CD14-positive monocyte (primary cell): Measurements from ENCODE around the gene ARHGEF6. TPM values are rescaled to one million over a fixed set of nuclear protein-coding genes. Genes with fewer than 3 reads are reported as not detected.

ENCODE experiments used
- DNase-seq, 3 donors: peaks; one replicate each; pipeline ENCODE4 v3.0.0-alpha.2; 2011 to 2022
- H2AFZ ChIP-seq: 2 replicates; pipeline ENCODE4 v1.6.0; 2012; ENCODE audit warnings: mild to moderate bottlenecking, low read depth, low read length, inconsistent platforms; ENCODE audit not compliant: insufficient read depth, poor library complexity, severe bottlenecking
- H3K27ac ChIP-seq, 2 donors: 1 replicate in 1 of 2; 2 replicates in 1 of 2; pipeline ENCODE4 v1.5.1; 2012 to 2013; ENCODE audit warnings: low read length in 2 of 2, control low read depth in 1 of 2, inconsistent platforms in 1 of 2, low read depth in 1 of 2, mild to moderate bottlenecking in 1 of 2
- H3K27me3 ChIP-seq, 2 donors: one replicate each; pipeline versions ENCODE4 v1.6.0 to v1.6.1; 2011 to 2013; ENCODE audit warnings: low read length in 2 of 2; ENCODE audit not compliant: control insufficient read depth in 2 of 2, insufficient read depth in 2 of 2
- H3K36me3 ChIP-seq, 2 donors: replicated peaks in 1 of 2; 1 replicate in 1 of 2; 2 replicates in 1 of 2; pipeline versions ENCODE4 v1.5.1 to v1.6.1; 2012 to 2013; ENCODE audit warnings: low read length in 2 of 2, control low read depth in 1 of 2, inconsistent platforms in 1 of 2, mild to moderate bottlenecking in 1 of 2; ENCODE audit not compliant: insufficient read depth in 2 of 2, control insufficient read depth in 1 of 2
- H3K4me1 ChIP-seq, 2 donors: 1 replicate in 1 of 2; 2 replicates in 1 of 2; pipeline versions ENCODE4 v1.5.1 to v1.6.1; 2012 to 2013; ENCODE audit warnings: low read length in 2 of 2, control low read depth in 1 of 2, inconsistent platforms in 1 of 2, mild to moderate bottlenecking in 1 of 2, moderate library complexity in 1 of 2; ENCODE audit not compliant: insufficient read depth in 2 of 2, control insufficient read depth in 1 of 2
- H3K4me2 ChIP-seq: replicated peaks from 2 replicates; pipeline ENCODE3; 2012; ENCODE audit warnings: low read length, moderate library complexity, mild to moderate bottlenecking; ENCODE audit not compliant: poor library complexity, severe bottlenecking; ENCODE audit errors: extremely low read depth
- H3K4me3 ChIP-seq, 3 experiments: fragments of 200-600 bp in 1 of 3; sonication (generic) in 1 of 3; replicated peaks in 1 of 3; 1 replicate in 2 of 3; 2 replicates in 1 of 3; pipeline ENCODE4 v1.5.1; 2011 to 2013; ENCODE audit warnings: low read length in 3 of 3, mild to moderate bottlenecking in 3 of 3, control low read depth in 2 of 3, low read depth in 2 of 3, inconsistent platforms in 1 of 3, moderate library complexity in 1 of 3
- H3K79me2 ChIP-seq: 2 replicates; pipeline ENCODE4 v1.6.0; 2012; ENCODE audit warnings: mild to moderate bottlenecking, control low read depth, inconsistent platforms, low read length, moderate library complexity; ENCODE audit not compliant: insufficient read depth
- H3K9ac ChIP-seq: 2 replicates; pipeline ENCODE4 v1.6.0; 2017; ENCODE audit warnings: low read length, mild to moderate bottlenecking; ENCODE audit not compliant: insufficient read depth, poor library complexity, severe bottlenecking
- H3K9me3 ChIP-seq, 2 donors: replicated peaks in 1 of 2; 1 replicate in 1 of 2; 2 replicates in 1 of 2; pipeline versions ENCODE4 v1.5.1 to v1.6.1; 2012 to 2013; ENCODE audit warnings: low read length in 2 of 2, control low read depth in 1 of 2; ENCODE audit not compliant: control insufficient read depth in 1 of 2, insufficient read depth in 1 of 2
- H4K20me1 ChIP-seq: 2 replicates; pipeline ENCODE4 v1.6.0; 2012; ENCODE audit warnings: mild to moderate bottlenecking, low read length, control low read depth, moderate library complexity; ENCODE audit not compliant: insufficient read depth
- H3K27ac Mint-ChIP-seq, 7 donors: one replicate each; pipeline ENCODE4 v1.8.0; 2020; ENCODE audit warnings: mild to moderate bottlenecking in 7 of 7, mixed read lengths in 7 of 7, moderate library complexity in 6 of 7, inconsistent platforms in 2 of 7
- H3K27me3 Mint-ChIP-seq, 3 donors: one replicate each; pipeline ENCODE4 v1.8.0; 2021 to 2022; ENCODE audit warnings: low read depth in 3 of 3, mild to moderate bottlenecking in 3 of 3, mixed read lengths in 3 of 3, moderate library complexity in 3 of 3, inconsistent platforms in 1 of 3
- H3K36me3 Mint-ChIP-seq, 2 donors: one replicate each; pipeline ENCODE4 v1.8.0; 2020; ENCODE audit warnings: mixed read lengths in 2 of 2, inconsistent platforms in 1 of 2, mild to moderate bottlenecking in 1 of 2
- H3K4me1 Mint-ChIP-seq: one replicate; pipeline ENCODE4 v1.8.0; 2020; ENCODE audit warnings: mild to moderate bottlenecking, mixed read lengths
- H3K4me3 Mint-ChIP-seq, 2 donors: one replicate each; pipeline ENCODE4 v1.8.0; 2020; ENCODE audit warnings: mild to moderate bottlenecking in 2 of 2, mixed read lengths in 2 of 2, moderate library complexity in 1 of 2
- H3K9me3 Mint-ChIP-seq, 7 donors: one replicate each; pipeline ENCODE4 v1.8.0; 2020 to 2022; ENCODE audit warnings: mixed read lengths in 7 of 7, mild to moderate bottlenecking in 6 of 7, moderate library complexity in 6 of 7, inconsistent platforms in 2 of 7
- WGBS: methylation state at CpG from one replicate; pipeline ENCODE4 v1.1.5; 2013; ENCODE audit warnings: missing lambda C conversion rate; ENCODE audit not compliant: insufficient coverage; 5-methylcytosine and 5-hydroxymethylcytosine counted together
- intact Hi-C, 2 donors: fragments of 100-400 bp; cut with micrococcal nuclease; formaldehyde crosslinking; loops; one replicate each; pipeline versions ENCODE4 v1.15.0 to v1.15.1; 2023
- polyA plus RNA-seq, 3 donors: library from polyadenylated mRNA; depleted of rRNA in 1 of 3; unstranded in 2 of 3; stranded (reverse) in 1 of 3; fragments of 300-500 nt in 2 of 3; fragments of >200 nt in 1 of 3; fragmentation: Illumina TruSeq in 2 of 3; gene quantifications; 1 replicate in 2 of 3; 2 replicates in 1 of 3; pipeline ENCODE4 v1.2.3, GENCODE V29; 2012 to 2021
- TF ChIP-seq, protein P1 (sequence below): fragments of 200-600 bp; IDR thresholded peaks from one replicate; pipeline ENCODE4 v1.8.0; 2022; ENCODE audit warnings: antibody characterized with exemption, mild to moderate bottlenecking

Gene ARHGEF6
- polyA plus RNA-seq, 3 donors = 51.4 to 79.2 (median 57.0) TPM

DNA sequence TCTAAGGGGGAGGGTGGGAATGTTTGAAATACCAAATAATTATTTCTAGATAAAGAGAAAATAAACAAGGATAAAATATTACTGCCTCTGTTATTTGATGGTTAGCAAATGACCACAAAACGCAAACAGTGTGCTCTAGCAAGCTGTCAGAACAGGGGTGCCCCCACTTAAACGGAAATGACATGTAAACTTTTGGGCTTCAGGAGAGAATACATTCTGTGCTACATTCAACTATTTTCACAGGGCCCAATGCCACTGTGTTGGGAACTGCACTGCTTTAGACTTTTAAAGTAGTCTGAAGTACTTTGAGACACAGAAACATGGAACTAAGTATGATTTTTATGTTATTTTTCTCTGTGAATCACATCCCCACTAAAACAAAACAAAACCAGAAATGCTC lies 118.6 kb downstream of the ARHGEF6 start:
- peaks cover 19% of the 10 kb centered on the region for H3K4me1 Mint-ChIP-seq
- no CpG with 5 or more reads among the region's 2 CpGs for whole genome bisulfite sequencing
- peaks cover 14 to 28% of the 10 kb centered on the region in 2 donors for H3K36me3 ChIP-seq
- TF ChIP-seq, protein P1, sequence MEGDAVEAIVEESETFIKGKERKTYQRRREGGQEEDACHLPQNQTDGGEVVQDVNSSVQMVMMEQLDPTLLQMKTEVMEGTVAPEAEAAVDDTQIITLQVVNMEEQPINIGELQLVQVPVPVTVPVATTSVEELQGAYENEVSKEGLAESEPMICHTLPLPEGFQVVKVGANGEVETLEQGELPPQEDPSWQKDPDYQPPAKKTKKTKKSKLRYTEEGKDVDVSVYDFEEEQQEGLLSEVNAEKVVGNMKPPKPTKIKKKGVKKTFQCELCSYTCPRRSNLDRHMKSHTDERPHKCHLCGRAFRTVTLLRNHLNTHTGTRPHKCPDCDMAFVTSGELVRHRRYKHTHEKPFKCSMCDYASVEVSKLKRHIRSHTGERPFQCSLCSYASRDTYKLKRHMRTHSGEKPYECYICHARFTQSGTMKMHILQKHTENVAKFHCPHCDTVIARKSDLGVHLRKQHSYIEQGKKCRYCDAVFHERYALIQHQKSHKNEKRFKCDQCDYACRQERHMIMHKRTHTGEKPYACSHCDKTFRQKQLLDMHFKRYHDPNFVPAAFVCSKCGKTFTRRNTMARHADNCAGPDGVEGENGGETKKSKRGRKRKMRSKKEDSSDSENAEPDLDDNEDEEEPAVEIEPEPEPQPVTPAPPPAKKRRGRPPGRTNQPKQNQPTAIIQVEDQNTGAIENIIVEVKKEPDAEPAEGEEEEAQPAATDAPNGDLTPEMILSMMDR = no peak
- H3K4me1 ChIP-seq = peaks cover 18 to 24% of the 10 kb centered on the region in 2 donors
- no peaks in the 10 kb centered on the region for H3K79me2 ChIP-seq
- H3K27me3 ChIP-seq = no peaks in the 10 kb centered on the region
- no peak overlapping the region for H3K9ac ChIP-seq
- H3K27ac Mint-ChIP-seq = no peak overlapping the region
- H3K4me2 ChIP-seq = no peak overlapping the region
- H3K4me3 ChIP-seq = no peak overlapping the region
- H3K36me3 Mint-ChIP-seq = peaks cover 9 to 26% of the 10 kb centered on the region in 2 donors
- no peaks in the 10 kb centered on the region for H4K20me1 ChIP-seq
- H3K4me3 Mint-ChIP-seq = no peak overlapping the region
- no peaks in the 10 kb centered on the region for H3K9me3 Mint-ChIP-seq
- DNase-seq = no peak
- H3K27ac ChIP-seq = no peak overlapping the region
- intact Hi-C loops = no loop called here
- H2AFZ ChIP-seq = no peak overlapping the region
- H3K27me3 Mint-ChIP-seq = no peaks in the 10 kb centered on the region
- H3K9me3 ChIP-seq = no peaks in the 10 kb centered on the region

DNA sequence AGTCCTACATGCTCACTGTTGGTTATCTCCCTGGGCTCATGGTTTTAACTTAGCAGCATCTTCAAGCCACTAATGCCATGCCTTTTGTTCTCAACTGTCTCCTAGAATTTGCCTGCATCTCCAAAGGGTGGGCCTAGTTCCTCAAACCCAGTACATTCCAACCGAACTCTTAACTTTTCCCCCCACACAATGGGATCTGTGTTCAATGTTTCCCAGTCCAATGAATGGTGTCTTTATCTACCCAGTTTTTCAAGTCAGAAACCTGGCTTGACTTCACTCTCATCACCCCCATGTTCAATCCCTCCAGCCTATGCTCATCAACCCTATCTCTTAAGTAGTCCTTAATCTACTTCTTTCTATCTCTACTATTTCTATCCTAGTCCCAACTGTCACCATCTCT lies 119.8 kb downstream of the ARHGEF6 start:
- Histone ChIP-seq H3K27ac (no peak overlapping the region), H3K4me3 (no peak overlapping the region), H3K9me3 (no peaks in the 10 kb centered on the region), H2AFZ (no peak overlapping the region), H3K4me2 (no peak overlapping the region), H3K9ac (no peak overlapping the region), H3K27me3 (no peaks in the 10 kb centered on the region), H4K20me1 (no peaks in the 10 kb centered on the region), H3K79me2 (no peaks in the 10 kb centered on the region), H3K36me3 (peaks cover 9 to 21% of the 10 kb centered on the region in 2 donors), H3K4me1 (peaks cover 13 to 15% of the 10 kb centered on the region in 2 donors)
- no peaks in the 10 kb centered on the region for H3K27me3 Mint-ChIP-seq
- WGBS = 100% methylated on average over 1 of the region's 1 CpG
- peaks cover 10 to 23% of the 10 kb centered on the region in 2 donors for H3K36me3 Mint-ChIP-seq
- peak overlapping the region in 2 of 7 donors; percentile 27 to 48 for H3K27ac Mint-ChIP-seq
- TF ChIP-seq, protein P1 = no peak
- no peaks in the 10 kb centered on the region for H3K9me3 Mint-ChIP-seq
- H3K4me1 Mint-ChIP-seq = peaks cover 9% of the 10 kb centered on the region
- intact Hi-C loops = no loop called here
- H3K4me3 Mint-ChIP-seq = no peak overlapping the region
- DNase-seq = no peak
